GM13976 (cell line): ENCODE measurements around the gene CCDC177.

Source experiments
- DNase-seq: peaks from one replicate; pipeline ENCODE4 v3.0.0; 2012; ENCODE audit warnings: low spot score
- CTCF ChIP-seq: IDR thresholded peaks from 2 replicates; pipeline ENCODE4 v1.5.1; 2012; ENCODE audit warnings: borderline replicate concordance, mild to moderate bottlenecking; ENCODE audit not compliant: insufficient read depth; ENCODE audit errors: extremely low read depth, missing control alignments, control extremely low read depth
- in situ Hi-C: fragments of 300-500 bp; cut with MboI; formaldehyde crosslinking; loops from one replicate; pipeline ENCODE4 v1.12.0; 2022; ENCODE audit warnings: low sequenced_read_pairs, mixed read lengths, inconsistent platforms; ENCODE audit not compliant: unreplicated experiment

CCDC177 gene

GRCh38 chr14:69537900-69538299 lies 36.8 kb downstream of the CCDC177 start:
- in situ Hi-C loops = no loop called here
- no peak for TF ChIP-seq CTCF
- no peak for DNase-seq

- in situ Hi-C loops = no loop called here
- TF ChIP-seq CTCF = no peak
- no peak for DNase-seq
Measured at GRCh38 chr14:69536971-69537370, 37.7 kb downstream of the CCDC177 start.

- in situ Hi-C loops = no loop called here
- TF ChIP-seq CTCF = peak; percentile 39
- no peak for DNase-seq
Measured at GRCh38 chr14:69535230-69535848, 39.3 kb downstream of the CCDC177 start.

GRCh38 chr14:69532561-69533340 lies 41.9 kb downstream of the CCDC177 start:
- no peak for DNase-seq
- in situ Hi-C loops = no loop called here
- no peak for TF ChIP-seq CTCF

- no peak for TF ChIP-seq CTCF
- DNase-seq = no peak
- in situ Hi-C loops = no loop called here
Measured at GRCh38 chr14:69531135-69531534, 43.5 kb downstream of the CCDC177 start.

GRCh38 chr14:69530095-69530494 lies 44.6 kb downstream of the CCDC177 start:
- in situ Hi-C loops = no loop called here
- DNase-seq = no peak
- no peak for TF ChIP-seq CTCF

GRCh38 chr14:69529563-69529962 lies 45.1 kb downstream of the CCDC177 start:
- no peak for DNase-seq
- no peak for TF ChIP-seq CTCF
- in situ Hi-C loops = no loop called here
